NCI-H460 (cell line): Measurements from ENCODE around the gene CDS1. TPM values are rescaled to one million over a fixed set of nuclear protein-coding genes. Genes with fewer than 3 reads are reported as not detected.
"Not testable (repeated sequence)": the region's sequence is repeated elsewhere in the genome, so short reads cannot be mapped to it uniquely, and the experiment has no call there.

Experiments
- DNase-seq: peaks from one replicate; pipeline ENCODE4 v3.0.0-alpha.2; 2016; ENCODE audit warnings: low read depth; ENCODE audit errors: extremely low read depth
- total RNA-seq: library from RNA; depleted of rRNA; stranded (reverse); fragments of >200 nt; shearing (Covaris generic); gene quantifications from 2 replicates; pipeline ENCODE4 v1.2.3, GENCODE V29; 2014

CDS1 gene
- total RNA-seq, 1 experiment from 2014 or later: 0.32 TPM

DNA sequence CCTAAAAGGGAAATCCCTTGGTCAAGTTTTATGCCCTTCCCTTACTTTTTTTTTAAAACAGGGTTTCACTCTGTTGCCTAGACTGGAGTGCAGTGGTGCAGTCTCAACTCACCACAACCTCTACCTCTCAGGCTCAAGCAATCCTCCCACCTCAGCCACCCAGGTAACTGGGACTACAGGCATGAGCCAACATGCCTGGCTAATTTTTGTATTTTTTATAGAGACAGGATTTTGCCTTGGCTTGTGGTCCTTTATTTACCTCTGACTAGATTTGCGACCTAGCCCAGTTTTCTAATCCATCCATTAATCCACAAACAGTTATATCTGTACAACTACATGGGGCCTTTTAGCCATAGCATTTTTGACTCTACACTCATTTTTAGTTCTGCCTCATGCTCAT is 23.7 kb downstream of the CDS1 start:
- DNase-seq: no peak

DNA sequence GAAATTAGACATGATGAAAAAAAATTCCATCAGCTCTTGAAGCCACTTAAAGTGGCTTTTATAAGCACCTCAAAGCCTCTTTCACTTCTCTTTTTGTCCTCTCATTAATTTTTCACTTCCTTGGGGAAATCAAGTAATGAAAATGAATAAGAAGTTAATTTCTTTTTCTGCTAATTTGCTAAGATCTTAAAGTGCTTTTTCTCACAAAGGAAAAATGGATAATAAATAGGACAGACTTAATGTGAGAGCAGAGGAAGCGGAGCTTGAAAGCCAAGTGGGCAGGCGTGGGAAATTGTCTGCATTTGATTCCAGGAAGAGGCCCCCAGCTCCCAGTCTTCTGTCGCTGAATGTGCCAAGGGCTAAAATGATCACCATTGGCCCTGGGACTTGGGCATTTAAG is 28.6 kb downstream of the CDS1 start:
- DNase-seq: no peak

DNA sequence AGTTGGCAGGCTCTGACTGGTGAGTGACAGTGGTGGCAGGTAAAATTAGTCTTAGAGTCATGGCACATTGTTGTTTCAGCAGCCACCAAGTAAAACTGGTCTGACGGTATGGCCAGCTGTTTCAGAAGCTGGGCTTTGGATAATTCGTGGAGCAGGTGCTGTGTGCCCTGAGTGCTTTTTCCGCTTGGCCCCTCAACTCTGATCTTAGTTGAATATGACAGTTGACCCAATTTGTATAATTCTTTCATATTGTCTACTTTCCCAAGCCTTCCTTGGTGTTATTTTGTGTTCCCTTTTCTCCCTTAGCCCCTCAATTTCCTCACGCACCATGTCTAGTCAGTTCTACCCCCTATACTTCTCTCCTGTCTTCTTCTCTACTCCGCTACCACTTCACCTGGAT is 32.0 kb downstream of the CDS1 start:
- no peak for DNase-seq

DNA sequence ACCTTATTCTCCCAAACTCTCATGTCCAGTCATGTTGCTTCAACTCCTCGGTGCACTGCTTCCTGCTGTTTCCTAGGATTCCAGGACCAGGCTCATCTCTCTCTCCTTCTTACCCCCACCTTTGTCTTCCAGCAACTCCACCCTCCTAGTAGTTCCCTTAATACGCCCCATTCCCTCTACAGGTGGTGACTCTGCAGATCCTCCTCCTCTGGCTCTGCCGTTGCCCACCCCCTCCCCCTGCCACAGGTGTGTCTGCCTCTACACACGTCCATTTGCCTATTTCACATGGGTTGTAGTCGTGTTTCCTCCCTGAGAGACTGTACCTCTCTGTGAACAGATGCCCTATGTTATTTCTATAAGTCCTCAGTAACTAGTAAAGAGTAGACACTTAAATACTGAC is 32.4 kb downstream of the CDS1 start:
- no peak for DNase-seq

DNA sequence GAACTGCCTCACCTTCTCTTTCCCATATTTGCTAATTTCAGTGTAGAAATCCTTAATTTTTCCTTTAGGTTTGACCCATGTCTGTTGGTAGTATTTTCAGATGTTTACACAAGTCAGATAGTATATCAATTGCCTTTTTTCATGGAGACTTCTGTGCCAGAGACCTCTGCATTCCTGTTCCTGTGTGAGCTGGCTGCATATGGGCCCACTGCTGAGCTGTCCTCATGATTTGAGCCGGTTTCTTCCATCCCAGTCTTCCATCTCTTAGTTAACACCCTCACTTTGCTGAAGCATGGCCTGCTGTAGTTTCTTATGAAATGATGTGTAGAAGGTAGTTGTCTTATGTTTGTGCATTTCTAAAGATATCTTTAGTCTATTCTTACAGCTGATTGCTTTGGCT is 40.0 kb downstream of the CDS1 start:
- DNase-seq: no peak

DNA sequence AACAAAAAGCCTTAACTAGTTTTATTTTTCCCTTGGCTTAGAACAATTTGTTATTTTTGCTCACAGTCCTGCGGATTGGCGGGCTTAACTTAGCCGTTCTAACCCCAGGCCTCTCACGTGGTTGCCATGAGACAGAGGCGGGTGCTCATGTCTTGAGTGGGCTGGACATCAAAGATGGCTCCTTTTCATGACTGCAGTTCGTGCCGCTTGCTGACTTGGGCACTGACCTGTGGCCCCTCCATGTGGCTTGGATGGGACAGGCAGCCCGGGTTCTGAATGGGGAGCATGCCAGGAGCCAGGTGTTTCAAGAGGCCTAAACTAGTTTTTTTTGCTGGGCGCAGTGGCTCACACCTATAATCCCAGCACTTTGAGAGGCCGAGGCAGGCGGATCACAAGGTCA is 40.7 kb downstream of the CDS1 start:
- DNase-seq: no peak

DNA sequence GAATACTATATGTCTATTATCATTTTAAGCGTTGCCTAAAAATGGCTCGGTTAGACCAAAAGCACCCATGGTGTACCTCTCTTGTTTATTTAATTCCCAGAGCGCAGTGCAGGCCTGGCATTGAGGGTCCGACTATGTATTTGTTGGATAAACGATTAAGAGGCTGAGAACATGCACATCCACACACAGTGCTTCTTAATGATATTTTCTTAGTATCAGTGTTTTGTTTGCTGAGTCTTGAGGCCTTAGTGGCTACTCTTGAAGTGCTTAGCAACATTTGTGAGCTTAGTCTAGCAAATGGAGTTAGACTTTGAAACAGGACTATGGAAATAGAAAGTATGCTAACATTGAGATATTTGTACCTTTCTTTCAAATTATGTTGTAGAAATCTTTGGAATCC is 43.7 kb downstream of the CDS1 start:
- no peak for DNase-seq

DNA sequence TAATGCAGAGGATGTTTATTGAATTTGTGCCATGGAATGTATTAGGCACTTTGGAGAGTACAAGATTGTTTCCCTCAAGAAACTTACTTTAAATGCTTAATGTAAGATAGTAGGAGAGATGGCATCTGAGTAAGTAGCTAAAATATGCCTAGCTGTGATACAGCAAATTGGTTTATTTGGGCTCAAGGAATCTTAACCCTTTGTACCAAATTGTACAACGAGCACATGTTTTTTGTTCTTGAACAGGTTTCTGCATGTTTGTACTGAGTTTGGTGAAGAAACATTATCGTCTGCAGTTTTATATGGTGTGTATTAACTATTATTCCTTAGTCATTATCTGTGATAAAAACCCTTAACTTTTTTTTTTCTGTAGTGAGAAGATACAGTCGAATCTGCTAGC is 48.6 kb downstream of the CDS1 start:
- no peak for DNase-seq

DNA sequence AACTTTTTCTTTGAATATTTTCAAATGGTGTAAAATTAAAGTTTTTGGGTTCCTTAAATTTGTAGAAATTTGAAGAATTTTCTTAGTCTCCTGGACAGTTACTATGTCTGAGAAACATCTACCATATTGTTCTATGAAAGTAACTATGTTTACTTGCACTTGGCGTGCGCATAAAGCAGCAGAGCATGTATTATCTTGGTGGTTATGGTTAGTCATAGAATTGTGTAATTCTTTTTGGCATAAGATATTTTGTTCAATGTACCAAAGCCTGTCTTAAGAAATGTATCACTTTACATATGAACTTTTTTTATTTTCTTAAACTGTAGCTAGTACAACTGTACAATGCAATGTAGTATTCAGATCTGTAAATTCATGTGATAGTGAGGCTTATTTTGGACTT is 49.2 kb downstream of the CDS1 start:
- DNase-seq: no peak

DNA sequence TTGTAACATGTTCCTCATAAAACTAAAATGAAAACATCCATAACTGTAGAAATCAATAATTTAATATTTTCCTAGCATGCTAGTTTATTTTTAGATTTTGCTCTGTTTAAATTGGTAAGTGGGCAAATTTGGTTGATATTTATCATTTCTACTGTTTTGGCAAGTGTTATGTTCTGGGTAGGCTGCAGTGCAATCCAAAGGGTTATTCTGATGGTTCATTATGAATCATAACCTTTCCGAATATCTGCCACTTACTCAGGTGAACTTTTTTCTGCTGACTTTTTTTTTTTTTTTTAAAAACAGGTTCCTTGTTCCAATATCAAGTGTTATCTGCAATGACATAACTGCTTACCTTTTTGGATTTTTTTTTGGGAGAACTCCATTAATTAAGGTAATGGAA is 52.0 kb downstream of the CDS1 start:
- no peak for DNase-seq

DNA sequence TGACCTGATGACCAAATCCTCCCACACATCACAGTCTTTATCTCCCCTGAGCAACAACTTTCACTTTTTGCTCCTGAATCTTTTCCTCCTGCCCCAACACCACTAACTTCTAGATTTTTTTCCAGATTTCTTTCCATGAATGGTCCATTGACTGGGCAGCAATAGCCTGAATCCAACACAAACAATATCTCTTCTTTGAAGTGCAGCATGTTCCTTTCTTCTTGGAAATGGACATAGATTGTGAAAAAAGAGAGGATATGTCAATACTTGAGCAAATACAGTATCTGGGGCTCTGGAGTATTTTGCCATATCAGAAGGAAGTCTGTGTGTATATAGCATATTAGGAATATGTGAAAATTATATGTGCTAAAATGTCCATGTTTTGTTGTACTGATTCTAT is 55.2 kb downstream of the CDS1 start:
- no peak for DNase-seq

DNA sequence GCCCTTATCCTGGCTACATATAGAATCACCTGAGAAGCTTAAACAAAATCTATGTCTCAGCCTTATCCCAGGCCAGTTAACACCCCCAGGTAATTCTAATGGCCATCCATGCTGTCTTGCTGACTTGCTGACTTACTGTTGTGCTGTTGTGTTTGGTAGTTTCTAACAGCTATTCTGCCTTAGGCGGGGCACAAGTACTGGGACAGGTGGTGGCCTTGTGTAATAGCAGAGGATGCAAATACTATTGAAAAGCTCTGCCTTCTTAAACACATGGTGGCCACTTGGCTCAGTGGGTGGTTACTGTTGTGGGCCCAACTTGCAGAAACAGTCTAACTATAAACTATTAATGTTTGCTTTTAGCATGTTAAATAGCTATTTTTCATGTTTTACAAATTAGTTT is 56.2 kb downstream of the CDS1 start:
- DNase-seq: no peak

DNA sequence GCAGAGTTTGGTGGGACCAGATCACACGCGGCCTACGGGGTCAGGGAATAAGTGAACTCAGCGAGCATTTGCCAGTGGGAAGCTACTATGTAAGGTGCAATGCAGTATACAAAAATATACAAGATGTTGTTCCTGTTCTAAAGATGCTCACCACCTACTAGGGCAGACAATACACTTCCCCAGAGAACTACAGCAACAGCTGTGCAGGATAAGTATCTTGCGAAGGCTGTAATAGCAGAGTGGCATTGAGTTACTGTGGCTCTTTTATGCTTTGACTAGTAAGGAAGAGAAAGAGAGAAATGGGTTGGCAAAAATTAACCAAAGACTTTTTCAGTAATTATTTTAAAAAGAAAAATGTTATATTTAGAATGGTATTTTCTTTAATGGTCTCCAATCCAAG is 61.2 kb downstream of the CDS1 start:
- no peak for DNase-seq

DNA sequence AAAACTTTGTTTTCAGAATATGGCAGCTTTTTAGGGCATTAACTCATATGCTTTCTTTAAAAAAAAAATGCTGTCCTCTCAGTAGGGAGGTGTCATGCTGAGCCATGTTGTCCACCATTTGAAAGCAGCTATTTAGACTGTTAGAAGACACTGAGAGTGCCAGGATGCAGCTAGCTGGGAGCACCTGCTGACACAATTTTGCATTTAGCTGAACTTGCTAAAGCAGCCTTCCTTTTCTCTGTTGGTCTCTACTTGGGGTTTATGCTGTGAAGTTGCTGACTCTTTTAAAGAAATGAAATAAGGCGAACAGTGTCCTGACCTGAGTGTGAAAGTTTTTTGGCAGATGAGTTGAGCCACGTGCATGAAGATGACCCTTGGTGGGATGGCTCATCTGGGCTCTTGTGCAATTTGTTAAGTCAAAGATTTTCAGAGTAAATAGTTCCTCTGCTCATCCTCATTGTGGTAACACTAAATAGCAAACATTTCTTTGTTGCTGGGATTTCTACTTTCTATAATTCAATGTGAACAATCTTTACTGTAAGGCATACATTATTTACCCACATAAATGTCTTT is 64.5 kb downstream of the CDS1 start:
- DNase-seq: no peak

DNA sequence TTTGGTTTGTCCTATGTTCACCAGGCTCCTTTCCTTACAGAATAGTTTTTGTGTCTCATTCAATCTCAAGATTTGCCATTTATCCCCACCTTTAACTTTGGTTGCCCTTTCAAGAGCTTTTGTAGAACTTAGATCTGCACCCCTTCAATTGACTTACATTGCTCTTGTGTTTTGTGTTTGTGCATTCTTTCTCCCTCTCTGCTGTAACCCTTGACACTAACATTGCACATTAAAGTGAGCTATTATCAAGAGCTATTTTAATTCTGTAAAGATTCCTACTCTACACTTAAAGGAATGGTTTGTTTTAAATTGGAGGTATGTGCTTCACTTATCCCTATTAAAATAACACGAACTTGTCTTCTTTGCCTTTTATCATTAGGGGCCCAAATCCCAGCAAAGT is 65.3 kb downstream of the CDS1 start:
- DNase-seq: no peak

DNA sequence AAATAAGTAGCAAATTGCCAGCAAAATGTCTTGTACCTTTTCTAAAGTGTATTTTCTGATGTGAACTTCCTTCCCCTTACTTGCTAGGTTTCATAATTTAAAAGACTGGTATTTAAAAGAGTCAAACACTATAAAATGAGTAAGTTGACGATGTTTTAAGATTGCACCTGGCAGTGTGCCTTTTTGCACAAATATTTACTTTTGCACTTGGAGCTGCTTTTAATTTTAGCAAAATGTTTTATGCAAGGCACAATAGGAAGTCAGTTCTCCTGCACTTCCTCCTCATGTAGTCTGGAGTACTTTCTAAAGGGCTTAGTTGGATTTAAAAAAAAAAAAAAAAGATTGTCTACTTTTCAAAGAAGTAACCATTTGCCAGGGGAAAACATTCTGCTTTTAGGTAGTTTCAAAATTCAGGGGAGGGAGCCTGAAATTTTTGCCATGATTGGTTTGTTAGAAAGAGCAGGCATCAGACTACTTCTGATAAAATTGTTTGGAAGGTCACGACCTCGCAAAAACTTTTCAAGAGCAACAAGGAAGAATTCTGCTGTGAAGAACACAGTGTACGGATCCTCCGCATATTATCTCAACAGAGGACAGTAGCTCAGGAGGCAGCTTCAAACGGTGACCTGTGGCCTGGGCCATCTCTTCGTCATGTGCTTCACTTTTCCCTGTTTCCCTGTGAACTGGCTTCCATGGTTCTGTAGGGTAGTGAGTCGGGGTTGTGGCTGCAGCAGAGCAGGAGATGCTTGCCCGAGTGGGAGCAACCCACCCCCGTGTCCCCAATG is 66.1 kb downstream of the CDS1 start:
- DNase-seq: no peak

DNA sequence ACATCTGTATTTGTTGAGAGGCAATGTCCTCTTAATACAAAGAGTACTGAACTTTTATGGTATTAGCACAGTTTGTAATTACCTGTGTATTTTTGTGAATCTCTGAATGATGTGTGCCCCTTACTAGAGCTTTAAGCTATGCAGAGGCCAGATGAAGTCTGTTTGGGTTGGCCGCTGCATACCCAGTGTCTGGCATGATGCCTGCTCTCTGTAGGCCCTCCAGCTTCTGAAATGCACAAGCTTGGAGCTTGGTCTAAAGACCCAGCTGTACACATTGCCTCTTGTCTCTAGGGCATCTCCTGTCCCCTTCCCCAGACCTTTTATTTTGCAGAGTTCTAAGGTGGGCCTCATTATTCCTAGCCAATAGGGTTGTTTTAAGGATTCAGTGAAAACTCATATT is 68.6 kb downstream of the CDS1 start:
- no peak for DNase-seq

DNA sequence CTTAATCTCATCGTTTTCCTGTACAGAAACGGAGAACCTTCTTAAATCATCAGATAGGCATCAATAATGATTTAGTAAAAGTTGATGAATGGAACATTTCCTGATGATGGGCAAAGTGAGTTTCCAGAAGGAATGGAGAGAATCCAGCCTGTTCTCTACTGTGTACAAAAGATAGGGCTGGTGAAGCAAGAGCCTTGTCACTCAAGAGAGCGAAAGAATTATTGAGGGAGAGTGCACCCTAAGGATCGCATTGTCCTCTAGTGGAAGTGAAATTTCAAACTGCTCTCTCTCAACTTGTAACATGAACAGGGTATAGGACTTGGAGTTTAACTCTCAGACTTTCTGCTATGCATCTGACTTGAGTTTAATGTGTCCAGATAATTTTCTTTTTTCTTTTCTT is 69.6 kb downstream of the CDS1 start:
- DNase-seq: no peak

DNA sequence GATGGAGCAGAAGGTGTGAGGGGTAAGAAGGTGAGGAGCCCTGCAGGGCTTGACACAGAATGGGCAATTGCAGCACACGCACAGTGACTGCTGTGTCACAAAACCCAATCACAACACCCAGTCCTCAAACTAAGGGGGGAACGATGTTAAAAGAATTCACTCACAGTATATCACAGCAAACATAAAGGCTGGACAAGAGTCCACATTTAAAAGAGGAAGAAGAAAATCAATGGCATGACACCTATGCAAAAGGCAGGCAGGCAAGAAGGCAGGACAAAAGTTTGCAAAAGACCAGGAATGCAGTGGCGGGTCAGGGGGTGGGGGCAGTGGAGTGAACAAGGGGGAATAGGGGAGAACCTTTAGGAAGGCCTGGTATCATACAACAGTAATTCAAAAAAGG is 77.7 kb downstream of the CDS1 start:
- no peak for DNase-seq

DNA sequence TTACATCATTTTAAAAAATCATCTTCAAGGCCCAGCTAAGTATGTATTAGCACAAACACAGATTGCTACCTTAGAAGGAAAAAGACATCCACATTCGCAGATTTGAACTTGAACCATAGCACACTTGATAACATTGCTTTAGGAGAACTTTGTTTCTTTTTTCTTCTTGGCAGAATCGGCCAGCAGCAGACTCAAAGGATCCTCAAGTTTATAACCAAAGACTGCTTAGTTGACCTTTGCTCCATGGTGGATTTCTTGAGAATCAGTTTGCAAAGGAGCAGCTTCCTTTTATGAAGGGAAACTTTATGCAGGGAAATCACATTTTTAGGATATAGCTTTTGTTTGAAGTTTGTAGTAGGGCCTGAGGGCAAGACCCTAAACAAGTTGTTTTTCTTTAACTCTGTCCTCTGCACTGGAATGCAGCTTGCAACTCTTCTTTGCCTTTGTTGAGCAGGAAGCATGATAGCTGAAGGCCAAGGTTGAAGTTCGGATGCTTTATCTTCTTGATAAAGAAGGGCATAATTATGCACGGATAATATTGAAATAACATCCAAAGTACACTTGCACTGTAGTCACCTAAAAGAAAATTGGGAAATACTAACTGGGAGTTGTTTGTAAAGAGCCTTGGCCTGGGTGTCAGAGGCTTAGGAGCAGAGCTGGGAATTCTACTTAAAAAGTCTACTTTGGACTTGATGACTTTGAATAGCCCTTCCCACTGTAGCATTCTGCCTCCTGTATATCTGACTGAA is 78.4 kb downstream of the CDS1 start:
- DNase-seq: no peak

DNA sequence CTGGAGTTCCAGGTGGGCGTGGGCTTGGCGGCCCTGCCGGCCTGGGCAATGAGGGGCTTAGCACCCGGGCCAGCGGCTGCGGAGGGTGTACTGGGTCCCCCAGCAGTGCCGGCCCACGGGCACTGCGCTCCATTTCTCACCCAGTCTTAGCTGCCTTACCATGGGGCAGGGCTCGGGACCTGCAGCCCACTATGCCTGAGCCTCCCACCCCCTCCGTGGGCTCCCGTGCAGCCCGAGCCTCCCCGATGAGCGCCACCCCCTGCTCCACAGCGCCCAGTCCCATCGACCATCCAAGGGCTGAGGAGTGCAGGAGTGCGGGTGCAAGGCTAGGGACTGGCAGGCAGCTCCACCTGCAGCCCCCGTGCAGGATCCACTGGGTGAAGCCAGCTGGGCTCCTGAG is 81.8 kb downstream of the CDS1 start:
- DNase-seq: not testable (repeated sequence)

DNA sequence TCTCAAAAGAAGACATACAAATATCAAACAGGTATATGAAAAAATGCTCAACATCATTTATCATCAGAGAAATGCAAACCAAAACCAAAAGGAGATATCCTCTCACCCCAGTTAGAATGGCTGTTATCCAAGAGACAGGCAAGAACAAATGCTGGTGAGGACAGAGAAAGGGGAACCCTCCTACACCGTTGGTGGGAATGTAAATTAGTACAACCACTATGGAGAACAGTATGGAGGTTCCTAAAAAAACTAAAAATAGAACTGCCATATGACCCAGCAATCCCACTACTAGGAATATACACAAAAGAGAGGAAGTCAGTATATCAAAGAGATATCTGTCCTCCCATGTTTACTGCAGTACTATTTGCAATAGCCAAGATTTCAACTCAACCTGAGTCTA is 83.5 kb downstream of the CDS1 start:
- DNase-seq: no peak
